Fibroblast of villous mesenchyme (primary cell): ENCODE results near the gene B4GALT7. TPM values are rescaled to one million over a fixed set of nuclear protein-coding genes. Genes with fewer than 3 reads are reported as not detected.

ENCODE experiments used
- DNase-seq: peaks from one replicate; pipeline ENCODE4 v3.0.0-alpha.2; 2010; ENCODE audit warnings: low read depth
- H3K4me3 ChIP-seq: 2 replicates; pipeline ENCODE4 v1.5.1; 2011; ENCODE audit warnings: low read depth, mild to moderate bottlenecking, low read length
- total RNA-seq: library from RNA; depleted of rRNA; stranded (reverse); fragments of >200 nt; gene quantifications from 2 replicates; pipeline ENCODE4 v1.2.3, GENCODE V29; 2012
- TF ChIP-seq, protein P1 (sequence below): IDR thresholded peaks from 2 replicates; pipeline ENCODE4 v1.5.1; 2012; ENCODE audit warnings: low read depth, mild to moderate bottlenecking, low read length; ENCODE audit not compliant: insufficient read depth

The B4GALT7 gene
- total RNA-seq, 1 donor: 30.7 TPM

DNA sequence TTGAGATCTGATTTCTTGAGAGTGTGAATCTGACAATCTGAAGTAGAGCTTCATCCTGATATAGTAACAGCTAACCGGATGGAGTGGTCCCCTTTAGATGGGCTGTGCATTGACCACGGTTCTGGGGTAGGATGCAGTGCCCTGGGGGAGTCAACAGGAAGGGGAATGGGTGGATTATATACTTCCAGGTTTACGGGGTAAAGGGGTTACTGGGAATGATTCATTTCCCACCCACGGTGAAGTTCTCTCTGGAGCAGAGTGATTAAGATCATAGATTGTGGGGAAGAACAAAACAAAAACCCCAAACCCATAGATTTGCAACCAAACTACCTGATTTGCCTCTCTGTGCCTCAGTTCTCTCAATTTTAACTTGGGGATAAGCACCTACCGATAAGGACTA, 1.5 kb upstream of the B4GALT7 start:
- DNase-seq: no peak
- no peak overlapping the region for H3K4me3 ChIP-seq
- TF ChIP-seq, protein P1, sequence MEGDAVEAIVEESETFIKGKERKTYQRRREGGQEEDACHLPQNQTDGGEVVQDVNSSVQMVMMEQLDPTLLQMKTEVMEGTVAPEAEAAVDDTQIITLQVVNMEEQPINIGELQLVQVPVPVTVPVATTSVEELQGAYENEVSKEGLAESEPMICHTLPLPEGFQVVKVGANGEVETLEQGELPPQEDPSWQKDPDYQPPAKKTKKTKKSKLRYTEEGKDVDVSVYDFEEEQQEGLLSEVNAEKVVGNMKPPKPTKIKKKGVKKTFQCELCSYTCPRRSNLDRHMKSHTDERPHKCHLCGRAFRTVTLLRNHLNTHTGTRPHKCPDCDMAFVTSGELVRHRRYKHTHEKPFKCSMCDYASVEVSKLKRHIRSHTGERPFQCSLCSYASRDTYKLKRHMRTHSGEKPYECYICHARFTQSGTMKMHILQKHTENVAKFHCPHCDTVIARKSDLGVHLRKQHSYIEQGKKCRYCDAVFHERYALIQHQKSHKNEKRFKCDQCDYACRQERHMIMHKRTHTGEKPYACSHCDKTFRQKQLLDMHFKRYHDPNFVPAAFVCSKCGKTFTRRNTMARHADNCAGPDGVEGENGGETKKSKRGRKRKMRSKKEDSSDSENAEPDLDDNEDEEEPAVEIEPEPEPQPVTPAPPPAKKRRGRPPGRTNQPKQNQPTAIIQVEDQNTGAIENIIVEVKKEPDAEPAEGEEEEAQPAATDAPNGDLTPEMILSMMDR: no peak

DNA sequence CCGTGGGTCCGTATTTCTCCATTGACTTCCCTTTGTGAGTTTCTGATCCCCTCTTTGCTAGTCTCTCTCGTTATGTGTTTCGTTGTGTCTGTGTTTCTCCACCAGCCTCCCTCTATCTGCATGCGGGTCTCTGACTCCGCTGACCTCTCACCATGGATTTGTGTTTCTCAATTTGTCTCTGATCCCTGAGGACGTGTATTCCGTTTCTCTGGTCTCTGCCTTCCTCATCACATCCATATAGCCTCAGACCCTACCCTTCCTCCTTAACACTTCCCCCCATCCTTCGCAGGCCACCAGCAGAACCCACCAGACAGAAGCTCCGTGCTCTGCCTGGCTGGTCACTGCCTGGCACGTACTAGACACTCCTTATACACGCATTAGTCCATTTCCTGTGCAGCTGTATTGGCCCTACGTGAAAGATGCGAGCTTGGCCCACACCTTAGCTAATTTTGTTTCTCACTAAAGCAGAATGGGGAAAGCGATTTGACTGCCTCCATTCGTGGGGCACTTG, 631 bp downstream of the B4GALT7 start:
- peak overlapping the region; percentile 85 for H3K4me3 ChIP-seq
- TF ChIP-seq, protein P1: no peak
- DNase-seq: peak; percentile 49

DNA sequence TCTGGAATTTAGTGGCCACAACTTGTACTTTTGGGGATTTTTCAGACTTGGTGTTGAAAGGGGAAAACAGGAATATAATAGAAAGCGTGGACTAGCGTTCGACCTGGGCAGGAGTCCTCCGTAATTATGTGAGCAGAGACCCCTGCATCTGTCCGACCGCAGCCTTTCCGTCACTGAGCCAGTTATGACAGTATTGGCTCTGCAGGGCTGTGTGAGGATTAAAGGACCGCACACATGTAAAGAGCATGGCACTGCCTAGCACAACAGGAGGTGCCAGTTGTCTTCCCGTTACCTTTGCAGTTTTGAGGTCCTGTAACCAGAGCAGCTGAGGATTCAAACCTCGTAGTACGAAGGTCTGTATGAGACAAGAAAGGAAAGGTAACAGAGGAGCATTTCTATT, 1.2 kb downstream of the B4GALT7 start:
- H3K4me3 ChIP-seq: peak overlapping the region; percentile 85
- TF ChIP-seq, protein P1: no peak

DNA sequence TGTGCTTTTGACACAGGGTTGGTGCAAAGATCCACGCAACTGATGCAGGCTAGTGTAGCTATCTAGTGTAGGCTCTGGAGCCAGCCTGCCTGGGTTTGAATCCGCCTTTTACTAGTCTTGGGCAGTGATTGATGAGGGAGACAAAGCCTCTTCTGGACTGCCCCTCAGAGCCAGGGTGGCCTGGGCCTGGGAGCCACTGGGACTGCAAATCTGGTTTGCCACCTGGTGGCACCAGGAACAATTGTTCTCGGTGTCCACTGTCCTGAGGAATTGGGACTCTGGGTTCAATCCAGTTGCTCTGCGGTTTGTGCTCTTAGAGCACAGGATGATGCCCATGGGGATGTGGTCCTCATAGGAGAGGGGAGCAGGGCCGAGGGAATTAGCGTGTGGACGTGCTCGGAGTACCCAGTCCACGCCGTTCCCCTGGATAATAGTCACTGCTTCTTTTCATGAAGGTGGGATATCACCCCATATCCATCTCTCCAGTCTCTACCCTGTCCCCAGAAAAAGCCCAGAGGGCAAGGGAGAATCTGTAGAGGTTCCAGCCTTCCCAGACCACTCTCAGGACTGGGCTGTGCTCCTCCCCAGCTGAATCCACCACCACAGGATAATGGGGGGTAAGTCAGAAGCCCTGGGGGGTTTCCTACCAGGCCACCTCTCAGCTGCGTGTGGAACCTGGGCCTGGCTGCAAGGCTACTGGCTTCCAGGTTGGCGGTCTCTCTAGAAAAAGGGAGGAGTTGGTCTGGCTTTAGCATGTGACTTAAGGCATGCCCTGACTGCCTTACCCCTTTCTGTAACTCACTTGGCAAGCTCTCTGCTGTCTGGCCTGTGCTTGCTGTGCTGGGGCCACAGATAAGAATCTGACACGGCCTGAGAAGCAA, 1.9 kb downstream of the B4GALT7 start:
- peak; percentile 17 for DNase-seq
- TF ChIP-seq, protein P1: no peak
- H3K4me3 ChIP-seq: no peak overlapping the region

More for the DNA sequence above, 1.2 kb downstream of the B4GALT7 start:
- DNase-seq: no peak

DNA sequence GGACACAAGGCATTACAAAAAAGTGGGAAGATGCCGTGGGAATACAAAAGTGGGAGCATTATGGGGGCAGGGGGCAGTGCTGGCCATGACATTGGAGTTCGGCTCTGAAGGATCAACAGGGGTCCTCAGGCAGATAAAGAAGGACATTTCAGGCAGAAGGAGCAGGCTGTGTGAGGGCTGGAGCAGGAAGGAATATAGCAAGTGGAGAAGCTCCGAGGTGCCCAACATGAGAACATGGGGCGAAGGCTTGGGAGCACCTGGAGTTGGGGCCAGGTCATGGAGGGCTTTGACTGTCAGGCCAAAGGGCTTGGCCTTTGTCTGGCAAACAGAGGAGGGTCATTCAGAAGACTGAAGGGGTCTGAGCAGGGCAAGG, 2.5 kb downstream of the B4GALT7 start:
- no peak for DNase-seq
- TF ChIP-seq, protein P1: no peak
- H3K4me3 ChIP-seq: no peak overlapping the region

DNA sequence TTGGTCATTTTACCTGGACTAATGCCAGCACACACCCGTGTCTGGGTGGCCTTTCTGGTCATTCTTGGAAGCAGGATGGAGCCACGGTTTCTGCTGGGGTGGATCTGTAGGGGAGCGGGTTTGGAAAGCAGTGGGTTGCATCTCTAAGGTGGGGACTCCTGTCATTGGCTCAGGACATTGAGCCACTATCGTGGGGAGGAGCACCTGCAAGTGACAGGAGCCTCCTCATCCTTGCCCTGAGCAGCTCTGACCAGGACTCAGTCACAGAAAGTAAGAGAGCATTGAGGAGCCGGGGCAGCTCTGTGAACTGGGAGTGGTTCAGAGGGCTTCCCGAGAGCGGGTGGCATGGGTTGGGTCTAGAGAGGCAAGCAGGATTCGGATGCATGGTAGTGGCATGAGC, 3.7 kb downstream of the B4GALT7 start:
- DNase-seq: no peak
- H3K4me3 ChIP-seq: no peak overlapping the region
- TF ChIP-seq, protein P1: no peak

DNA sequence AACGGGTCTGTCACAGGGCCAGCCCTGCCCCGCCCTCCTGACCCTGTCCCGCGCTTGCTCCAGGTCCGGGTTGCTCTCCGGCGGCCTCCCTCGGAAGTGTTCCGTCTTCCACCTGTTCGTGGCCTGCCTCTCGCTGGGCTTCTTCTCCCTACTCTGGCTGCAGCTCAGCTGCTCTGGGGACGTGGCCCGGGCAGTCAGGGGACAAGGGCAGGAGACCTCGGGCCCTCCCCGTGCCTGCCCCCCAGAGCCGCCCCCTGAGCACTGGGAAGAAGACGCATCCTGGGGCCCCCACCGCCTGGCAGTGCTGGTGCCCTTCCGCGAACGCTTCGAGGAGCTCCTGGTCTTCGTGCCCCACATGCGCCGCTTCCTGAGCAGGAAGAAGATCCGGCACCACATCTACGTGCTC, 4.2 kb downstream of the B4GALT7 start:
- no peak overlapping the region for H3K4me3 ChIP-seq
- DNase-seq: no peak
- TF ChIP-seq, protein P1: no peak
